Body of pancreas (tissue), 4 donors: ENCODE data around the gene VRTN. TPM values are rescaled to one million over a fixed set of nuclear protein-coding genes. Genes with fewer than 3 reads are reported as not detected.

Experiments
- ATAC-seq: fragments of 150-250 bp; one replicate; pipeline ENCODE4 v1.9.1; 2016
- DNase-seq, 4 donors: peaks; one replicate each; pipeline ENCODE4 v3.0.0-alpha.2; 2019
- H3K27ac ChIP-seq, 4 donors: fragments of 200-600 bp; sonication (generic); 1 replicate in 3 of 4; 2 replicates in 1 of 4; pipeline versions ENCODE4 v1.5.1 to v1.6.1; 2016 to 2019; ENCODE audit warnings: mild to moderate bottlenecking in 1 of 4, mixed read lengths in 1 of 4, moderate library complexity in 1 of 4
- H3K27me3 ChIP-seq, 2 donors: fragments of 200-600 bp; sonication (generic); one replicate each; pipeline ENCODE4 v1.6.0; 2016; ENCODE audit warnings: mild to moderate bottlenecking in 1 of 2
- H3K36me3 ChIP-seq, 2 donors: fragments of 200-600 bp; sonication (generic); replicated peaks in 1 of 2; 2 replicates each; pipeline ENCODE4 v1.5.1; 2016; ENCODE audit warnings: low read depth in 2 of 2; ENCODE audit not compliant: insufficient read depth in 1 of 2
- H3K4me1 ChIP-seq: fragments of 200-600 bp; sonication (generic); one replicate; pipeline ENCODE4 v1.6.0; 2016
- H3K4me3 ChIP-seq, 2 donors: fragments of 200-600 bp; sonication (generic); 1 replicate in 1 of 2; 2 replicates in 1 of 2; pipeline ENCODE4 v1.5.1; 2016 to 2019
- H3K9me3 ChIP-seq, 3 donors: fragments of 200-600 bp; sonication (generic); 1 replicate in 2 of 3; 2 replicates in 1 of 3; pipeline ENCODE4 v1.5.1; 2016
- CTCF ChIP-seq, 7 experiments: fragments of 450-650 bp in 4 of 7; fragments of 200-600 bp in 3 of 7; sonication (generic) in 3 of 7; IDR thresholded peaks; one replicate each; pipeline ENCODE4 v1.5.1; 2016 to 2019; ENCODE audit warnings: antibody characterized with exemption in 7 of 7
- POLR2A ChIP-seq, 3 donors: fragments of 450-650 bp; IDR thresholded peaks; one replicate each; pipeline ENCODE4 v1.6.1; 2016; ENCODE audit warnings: antibody characterized with exemption in 3 of 3, mild to moderate bottlenecking in 2 of 3
- WGBS, 2 donors: methylation state at CpG; one replicate each; pipeline ENCODE4 v1.1.5; 2017; 5-methylcytosine and 5-hydroxymethylcytosine counted together
- intact Hi-C: fragments of 100-400 bp; cut with DNase I; formaldehyde crosslinking; loops from one replicate; pipeline ENCODE4 v1.15.1; 2023
- total RNA-seq, 2 donors: library from RNA; depleted of rRNA; stranded (reverse); fragments of >200 nt; gene quantifications; one replicate each; pipeline ENCODE4 v1.1.0, GENCODE V29; 2016

Gene VRTN
- total RNA-seq, 2 donors from 2014 or later, result not detected

GRCh38 chr14:74364271-74364880, 16.1 kb downstream of the VRTN start:
- DNase-seq, result no peak
- H3K27ac ChIP-seq, result no peak overlapping the region
- no peaks in the 10 kb centered on the region for H3K9me3 ChIP-seq
- H3K36me3 ChIP-seq, result no peaks in the 10 kb centered on the region
- no peak for ATAC-seq
- no peak overlapping the region for H3K4me3 ChIP-seq
- WGBS, 2 donors, result 70 to 86% methylated on average over 5 to 7 of the region's 7 CpGs
- intact Hi-C loops, result no loop called here
- no peaks in the 10 kb centered on the region for H3K27me3 ChIP-seq
- peaks cover 24% of the 10 kb centered on the region for H3K4me1 ChIP-seq
- TF ChIP-seq POLR2A (IDR thresholded peaks at IDR 0.05), result no peak
- TF ChIP-seq CTCF (IDR thresholded peaks at IDR 0.05), result no peak

- Histone ChIP-seq H3K9me3 (no peaks in the 10 kb centered on the region), H3K4me3 (no peak overlapping the region), H3K27ac (no peak overlapping the region), H3K4me1 (no peaks in the 10 kb centered on the region), H3K36me3 (no peaks in the 10 kb centered on the region), H3K27me3 (no peaks in the 10 kb centered on the region)
- TF ChIP-seq POLR2A (IDR thresholded peaks at IDR 0.05) (no peak), CTCF (IDR thresholded peaks at IDR 0.05) (no peak)
- DNase-seq (no peak), ATAC-seq (no peak)
- 83 to 87% methylated on average over 6 of the region's 6 CpGs for WGBS, 2 donors
- intact Hi-C loops, result no loop called here
These were observed 19.8 kb downstream of the VRTN start for GRCh38 chr14:74368026-74368425.

- WGBS, 2 donors, result 81 to 86% methylated on average over 8 of the region's 8 CpGs
- no peak for TF ChIP-seq POLR2A (IDR thresholded peaks at IDR 0.05)
- TF ChIP-seq CTCF (IDR thresholded peaks at IDR 0.05), result no peak
- no peak for DNase-seq
These were observed 20.2 kb downstream of the VRTN start for GRCh38 chr14:74368441-74368840.

GRCh38 chr14:74377976-74378690, 29.9 kb downstream of the VRTN start:
- no peak for DNase-seq
- H3K4me3 ChIP-seq, result no peak overlapping the region
- no peaks in the 10 kb centered on the region for H3K4me1 ChIP-seq
- WGBS, 2 donors, result 92 to 98% methylated on average over 23 to 37 of the region's 38 CpGs
- intact Hi-C loops, result no loop called here
- no peak for TF ChIP-seq POLR2A (IDR thresholded peaks at IDR 0.05)
- TF ChIP-seq CTCF (IDR thresholded peaks at IDR 0.05), result no peak
- H3K27me3 ChIP-seq, result no peaks in the 10 kb centered on the region
- H3K27ac ChIP-seq, result no peak overlapping the region
- H3K9me3 ChIP-seq, result no peaks in the 10 kb centered on the region
- no peaks in the 10 kb centered on the region for H3K36me3 ChIP-seq
- ATAC-seq, result no peak

More at GRCh38 chr14:74368441-74368840, 20.2 kb downstream of the VRTN start:
- H3K9me3 ChIP-seq, result no peaks in the 10 kb centered on the region
- intact Hi-C loops, result no loop called here
- no peak for ATAC-seq
- no peaks in the 10 kb centered on the region for H3K27me3 ChIP-seq
- no peak overlapping the region for H3K4me3 ChIP-seq
- H3K27ac ChIP-seq, result no peak overlapping the region
- no peaks in the 10 kb centered on the region for H3K36me3 ChIP-seq
- H3K4me1 ChIP-seq, result no peaks in the 10 kb centered on the region

GRCh38 chr14:74380172-74380571, 31.9 kb downstream of the VRTN start:
- 86 to 90% methylated on average over 9 of the region's 9 CpGs for WGBS, 2 donors
- Histone ChIP-seq H3K4me3 (no peak overlapping the region), H3K4me1 (no peaks in the 10 kb centered on the region), H3K9me3 (no peaks in the 10 kb centered on the region), H3K27me3 (no peaks in the 10 kb centered on the region), H3K36me3 (no peaks in the 10 kb centered on the region), H3K27ac (no peak overlapping the region)
- TF ChIP-seq CTCF (IDR thresholded peaks at IDR 0.05), result no peak
- no peak for DNase-seq
- ATAC-seq, result no peak
- intact Hi-C loops, result no loop called here
